Activated T-cell treated with anti-CD3 and anti-CD28 coated beads, Interleukin-2, amount 50 U/mL, for 72 hours (primary cell): ENCODE results near the gene TMEM50B. TPM values are rescaled to one million over a fixed set of nuclear protein-coding genes. Genes with fewer than 3 reads are reported as not detected.
"Not testable (repeated sequence)": the region's sequence is repeated elsewhere in the genome, so short reads cannot be mapped to it uniquely, and the experiment has no call there.

Experiments used
- ATAC-seq, 2 donors: fragments of 150-1000 bp; cut with Tn5 transposase; replicated peaks in 1 of 2; 2 replicates each; pipeline ENCODE4 v1.10.0; 2021; ENCODE audit warnings: moderate library complexity in 2 of 2, mild to moderate bottlenecking in 1 of 2
- DNase-seq, 2 donors: peaks; one replicate each; pipeline ENCODE4 v3.0.0; 2021 to 2022; ENCODE audit warnings: mixed read lengths in 1 of 2
- H3K27ac Mint-ChIP-seq: one replicate; pipeline ENCODE4 v1.8.0; 2022; ENCODE audit warnings: mild to moderate bottlenecking, moderate library complexity, mixed read lengths
- H3K27me3 Mint-ChIP-seq: one replicate; pipeline ENCODE4 v1.8.0; 2022; ENCODE audit warnings: low read depth, mixed read lengths
- H3K36me3 Mint-ChIP-seq, 2 donors: one replicate each; pipeline ENCODE4 v1.8.0; 2022; ENCODE audit warnings: mixed read lengths in 2 of 2, mild to moderate bottlenecking in 1 of 2; ENCODE audit not compliant: insufficient read depth in 2 of 2
- H3K4me1 Mint-ChIP-seq: one replicate; pipeline ENCODE4 v1.8.0; 2022; ENCODE audit warnings: low read depth, mixed read lengths
- H3K4me3 Mint-ChIP-seq, 2 donors: one replicate each; pipeline ENCODE4 v1.8.0; 2022; ENCODE audit warnings: mild to moderate bottlenecking in 2 of 2, mixed read lengths in 2 of 2, moderate library complexity in 2 of 2
- H3K9me3 Mint-ChIP-seq, 2 donors: one replicate each; pipeline ENCODE4 v1.8.0; 2022; ENCODE audit warnings: mixed read lengths in 2 of 2
- total RNA-seq, 2 donors: library from RNA; stranded (reverse); gene quantifications; one replicate each; pipeline ENCODE4 v1.2.3, GENCODE V29; 2022

Gene TMEM50B
- total RNA-seq, result 10 to 100 TPM; 18.1 to 27.2 TPM

- Mint-ChIP-seq H3K36me3 (peaks cover 0 to 2% of the 10 kb centered on the region in 2 donors), H3K27me3 (no peaks in the 10 kb centered on the region), H3K4me1 (peaks cover 20% of the 10 kb centered on the region), H3K9me3 (no peaks in the 10 kb centered on the region), H3K27ac (peak within 1 kb of the TSS; percentile 94), H3K4me3 (peak within 1 kb of the TSS; percentile 94 to 99)
- ATAC-seq (peak; percentile 95), DNase-seq (peak; percentile 96 to 98)
Observed at GRCh38 chr21:33479679-33480480, at the start of gene TMEM50B. Gene TMEM50B, minus strand, starts transcription at chr21:33479974. Its CDS starts 11,089 bp downstream, at chr21:33468885.

GRCh38 chr21:33522953-33523349, 43.2 kb upstream of the TMEM50B start:
- Mint-ChIP-seq H3K9me3 (no peaks in the 10 kb centered on the region), H3K27ac (no peak overlapping the region), H3K36me3 (peaks cover 4 to 28% of the 10 kb centered on the region in 2 donors), H3K4me1 (no peaks in the 10 kb centered on the region), H3K4me3 (no peak overlapping the region), H3K27me3 (no peaks in the 10 kb centered on the region)
- DNase-seq, result no peak
- no peak for ATAC-seq

DNA sequence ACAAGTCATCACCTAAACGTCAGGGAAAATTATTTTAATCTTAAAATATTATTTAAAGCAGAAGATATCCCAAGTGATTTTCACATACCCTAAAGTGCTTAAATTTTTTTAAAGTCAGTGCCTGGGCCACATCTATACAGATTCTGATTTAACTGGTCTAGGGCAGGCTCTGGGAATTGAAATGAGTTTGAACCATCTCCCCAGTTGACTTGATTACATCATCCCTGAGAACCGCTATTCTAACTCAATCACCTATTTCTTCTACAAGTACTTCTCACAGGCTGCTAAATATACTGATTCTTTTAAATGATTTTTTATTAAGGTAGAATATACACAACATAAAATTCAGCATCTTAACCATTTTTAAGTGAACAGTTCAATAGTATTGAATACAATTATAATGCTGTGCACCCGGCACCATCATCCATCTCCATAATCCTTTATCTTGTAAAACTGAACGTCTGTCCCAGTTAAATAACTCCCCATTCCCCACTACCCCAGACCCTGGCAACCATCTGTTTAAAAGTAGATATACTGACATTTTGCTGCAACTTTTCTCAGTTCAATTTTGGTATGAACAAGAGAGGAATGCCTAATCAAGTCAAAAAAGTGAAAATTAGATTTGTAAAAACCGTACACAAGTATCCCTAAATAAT, 42.7 kb upstream of the TMEM50B start:
- Mint-ChIP-seq H3K4me3 (no peak overlapping the region), H3K9me3 (no peaks in the 10 kb centered on the region), H3K36me3 (peaks cover 4 to 27% of the 10 kb centered on the region in 2 donors), H3K4me1 (no peaks in the 10 kb centered on the region), H3K27ac (no peak overlapping the region), H3K27me3 (no peaks in the 10 kb centered on the region)
- DNase-seq (no peak), ATAC-seq (no peak)

DNA sequence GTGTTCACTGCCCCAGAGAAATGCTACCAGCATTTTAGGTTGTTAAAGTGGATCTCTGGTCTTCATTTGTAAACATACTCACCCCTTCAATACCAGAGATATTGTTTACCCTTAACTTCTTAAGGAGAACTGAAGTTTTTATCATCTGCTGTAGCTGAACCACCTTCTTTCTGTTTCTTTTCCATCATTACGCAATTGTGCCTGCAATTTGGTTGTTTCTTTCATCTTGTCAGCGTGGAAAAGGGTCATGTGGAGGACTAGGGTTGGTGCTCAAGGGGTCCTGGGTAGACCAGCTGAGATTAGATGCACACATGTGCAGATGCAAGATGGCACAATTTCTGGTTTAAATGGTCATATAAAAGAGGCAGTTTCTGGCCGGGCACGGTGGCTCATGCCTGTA, 39.1 kb upstream of the TMEM50B start:
- no peak overlapping the region for H3K27ac Mint-ChIP-seq

GRCh38 chr21:33514229-33514628, 34.5 kb upstream of the TMEM50B start:
- DNase-seq (no peak), ATAC-seq (peak in 1 of 2 donors; percentile 71)
- H3K9me3 Mint-ChIP-seq, result no peaks in the 10 kb centered on the region
- peak overlapping the region; percentile 58 for H3K27ac Mint-ChIP-seq
- peaks cover 14 to 52% of the 10 kb centered on the region in 2 donors for H3K36me3 Mint-ChIP-seq
- no peaks in the 10 kb centered on the region for H3K27me3 Mint-ChIP-seq
- no peak overlapping the region for H3K4me3 Mint-ChIP-seq
- H3K4me1 Mint-ChIP-seq, result peaks cover 18% of the 10 kb centered on the region

More for the DNA sequence above, 39.1 kb upstream of the TMEM50B start:
- H3K36me3 Mint-ChIP-seq, result peaks cover 11 to 42% of the 10 kb centered on the region in 2 donors
- H3K4me1 Mint-ChIP-seq, result peaks cover 18% of the 10 kb centered on the region
- H3K27me3 Mint-ChIP-seq, result no peaks in the 10 kb centered on the region
- ATAC-seq, result no peak
- no peak overlapping the region for H3K4me3 Mint-ChIP-seq
- no peak for DNase-seq
- no peaks in the 10 kb centered on the region for H3K9me3 Mint-ChIP-seq

DNA sequence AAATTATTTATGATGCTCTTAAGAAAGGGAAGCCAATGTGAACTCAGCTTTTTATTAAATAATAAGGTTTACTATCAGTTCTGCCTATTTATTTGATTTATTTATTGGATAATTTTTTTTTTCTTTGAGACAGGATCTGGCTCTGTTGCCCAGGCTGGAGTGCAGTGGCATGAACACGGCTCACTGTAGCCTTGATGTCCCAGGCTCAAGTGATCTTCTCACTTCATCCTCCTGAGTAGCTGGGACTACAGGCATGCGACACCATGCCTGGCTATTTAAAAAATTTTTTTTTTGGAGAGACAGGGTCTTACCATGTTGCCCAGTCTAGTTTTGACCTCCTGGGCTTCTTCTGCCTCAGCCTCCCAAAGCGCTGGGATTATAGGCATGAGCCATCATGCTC, 32.7 kb upstream of the TMEM50B start:
- Mint-ChIP-seq H3K4me1 (peaks cover 18% of the 10 kb centered on the region), H3K27ac (no peak overlapping the region), H3K4me3 (no peak overlapping the region), H3K36me3 (peaks cover 14 to 52% of the 10 kb centered on the region in 2 donors), H3K9me3 (no peaks in the 10 kb centered on the region), H3K27me3 (no peaks in the 10 kb centered on the region)
- DNase-seq (no peak), ATAC-seq (no peak)

DNA sequence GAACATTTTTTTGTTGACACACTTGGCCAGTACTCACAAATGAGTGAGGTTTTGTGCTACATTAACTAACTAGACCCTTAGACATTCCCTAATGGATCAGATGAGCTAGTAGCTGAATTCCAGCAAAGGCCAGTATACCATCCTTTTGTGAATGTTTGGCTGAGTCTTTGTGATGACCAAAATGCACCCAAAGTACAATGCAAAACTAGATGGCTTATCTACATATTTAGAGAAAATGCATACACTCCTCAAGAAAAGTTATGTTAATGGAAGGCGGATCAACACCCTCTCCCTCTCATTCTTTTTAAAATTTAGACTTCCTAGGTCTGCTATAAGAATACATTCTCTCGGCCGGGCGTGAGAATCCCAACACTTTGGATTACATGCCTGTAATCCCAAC, 31.9 kb upstream of the TMEM50B start:
- Mint-ChIP-seq H3K27me3 (no peaks in the 10 kb centered on the region), H3K4me3 (no peak overlapping the region), H3K9me3 (no peaks in the 10 kb centered on the region), H3K36me3 (peaks cover 17 to 54% of the 10 kb centered on the region in 2 donors), H3K27ac (no peak overlapping the region), H3K4me1 (peaks cover 18% of the 10 kb centered on the region)
- no peak for ATAC-seq
- DNase-seq, result no peak

- Mint-ChIP-seq H3K4me3 (no peak overlapping the region), H3K4me1 (peaks cover 18% of the 10 kb centered on the region), H3K9me3 (no peaks in the 10 kb centered on the region), H3K27me3 (no peaks in the 10 kb centered on the region), H3K36me3 (peaks cover 13 to 55% of the 10 kb centered on the region in 2 donors), H3K27ac (no peak overlapping the region)
- DNase-seq, result no peak
- ATAC-seq, result no peak
Observed at GRCh38 chr21:33510826-33511225, 31.1 kb upstream of the TMEM50B start.

DNA sequence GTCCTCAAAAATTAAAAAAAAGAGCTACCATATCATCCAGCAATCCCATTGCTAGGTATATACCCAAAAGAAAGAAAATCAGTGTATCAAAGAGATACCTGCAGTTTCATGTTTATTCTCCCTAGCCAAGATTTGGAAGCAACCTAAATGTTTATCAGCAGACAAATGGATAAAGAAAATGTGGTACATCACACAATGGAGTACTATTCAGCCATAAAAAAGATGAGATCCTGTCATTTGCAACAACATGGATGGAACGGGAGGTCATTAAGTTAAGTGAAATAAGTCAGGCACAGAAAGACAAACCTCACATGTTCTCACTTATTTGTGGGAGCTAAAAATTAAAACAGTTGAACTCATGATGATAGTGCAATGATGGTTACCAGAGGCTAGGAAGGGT, 27.2 kb upstream of the TMEM50B start:
- ATAC-seq, DNase-seq, H3K9me3 Mint-ChIP-seq, H3K27ac Mint-ChIP-seq, H3K27me3 Mint-ChIP-seq, H3K4me3 Mint-ChIP-seq, H3K4me1 Mint-ChIP-seq: not testable (repeated sequence)
- H3K36me3 Mint-ChIP-seq, result peaks cover 7 to 63% of the 10 kb centered on the region in 2 donors

DNA sequence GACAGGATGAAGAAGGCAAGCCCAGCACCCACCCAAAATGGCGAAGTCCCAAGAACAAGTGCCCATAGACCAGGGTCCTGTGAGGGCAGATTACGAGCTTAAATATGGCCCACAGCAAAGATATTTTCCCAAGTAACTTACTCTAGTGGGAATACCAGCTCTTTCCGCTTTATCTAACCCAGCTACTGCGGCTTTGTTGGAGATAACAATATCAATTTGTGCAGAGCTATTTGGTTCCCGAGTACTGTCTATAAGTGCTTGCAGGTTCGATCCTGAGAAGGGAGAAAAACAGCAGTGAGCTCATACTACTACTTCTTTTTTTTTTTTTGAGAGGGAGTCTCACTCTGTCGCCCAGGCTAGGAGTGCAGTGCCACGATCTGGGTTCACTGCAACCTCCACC, 26.1 kb upstream of the TMEM50B start:
- no peak for DNase-seq
- H3K4me1 Mint-ChIP-seq, result no peaks in the 10 kb centered on the region
- H3K36me3 Mint-ChIP-seq, result peaks cover 6 to 56% of the 10 kb centered on the region in 2 donors
- H3K27ac Mint-ChIP-seq, result peak overlapping the region; percentile 33
- no peak overlapping the region for H3K4me3 Mint-ChIP-seq
- H3K27me3 Mint-ChIP-seq, result no peaks in the 10 kb centered on the region
- H3K9me3 Mint-ChIP-seq, result no peaks in the 10 kb centered on the region
- ATAC-seq, result no peak

- no peak overlapping the region for H3K27ac Mint-ChIP-seq
Observed at GRCh38 chr21:33496345-33496744, 16.6 kb upstream of the TMEM50B start.

GRCh38 chr21:33495743-33496142, 16.0 kb upstream of the TMEM50B start:
- Mint-ChIP-seq H3K4me3 (no peak overlapping the region), H3K36me3 (no peaks in the 10 kb centered on the region), H3K4me1 (peaks cover 14% of the 10 kb centered on the region), H3K27me3 (no peaks in the 10 kb centered on the region), H3K9me3 (no peaks in the 10 kb centered on the region), H3K27ac (no peak overlapping the region)
- ATAC-seq, result no peak
- no peak for DNase-seq

More at GRCh38 chr21:33496345-33496744, 16.6 kb upstream of the TMEM50B start:
- Mint-ChIP-seq H3K4me3 (no peak overlapping the region), H3K27me3 (no peaks in the 10 kb centered on the region), H3K36me3 (no peaks in the 10 kb centered on the region), H3K9me3 (no peaks in the 10 kb centered on the region), H3K4me1 (peaks cover 12% of the 10 kb centered on the region)
- DNase-seq (no peak), ATAC-seq (no peak)

GRCh38 chr21:33493756-33494155, 14.0 kb upstream of the TMEM50B start:
- Mint-ChIP-seq H3K27me3 (no peaks in the 10 kb centered on the region), H3K4me1 (peaks cover 18% of the 10 kb centered on the region), H3K9me3 (no peaks in the 10 kb centered on the region), H3K27ac (no peak overlapping the region), H3K36me3 (no peaks in the 10 kb centered on the region), H3K4me3 (peak overlapping the region in 1 of 2 donors; percentile 31)
- no peak for DNase-seq
- no peak for ATAC-seq
